HL-60 (cell line): ENCODE measurements around the gene NRARP.

ENCODE experiments used
- DNase-seq, 2 experiments: peaks; one replicate each; pipeline ENCODE4 v3.0.0-alpha.2; 2010 to 2020; ENCODE audit warnings: low read depth in 1 of 2, low spot score in 1 of 2
- H3K27ac ChIP-seq: fragments of 250-450 bp; sonication (Bioruptor Pico); replicated peaks from 2 replicates; pipeline ENCODE4 v1.5.1; 2020; ENCODE audit warnings: mild to moderate bottlenecking, moderate library complexity
- H3K27me3 ChIP-seq: fragments of 250-450 bp; sonication (Bioruptor Pico); 2 replicates; pipeline ENCODE4 v1.5.1; 2021; ENCODE audit warnings: mild to moderate bottlenecking, moderate library complexity; ENCODE audit not compliant: insufficient read depth, poor library complexity, severe bottlenecking
- H3K4me3 ChIP-seq: replicated peaks from 2 replicates; pipeline ENCODE4 v1.5.1; 2011; ENCODE audit warnings: mild to moderate bottlenecking, control low read depth, low read length; ENCODE audit not compliant: insufficient read depth
- GABPA ChIP-seq: IDR thresholded peaks from 2 replicates; pipeline ENCODE4 v1.6.1; 2012; ENCODE audit warnings: low read depth
- POLR2AphosphoS5 ChIP-seq: IDR thresholded peaks from 2 replicates; pipeline ENCODE4 v1.6.1; 2012; ENCODE audit warnings: low read depth
- REST ChIP-seq: IDR thresholded peaks from 2 replicates; pipeline ENCODE4 v1.6.1; 2012; ENCODE audit warnings: low read depth; ENCODE audit not compliant: insufficient replicate concordance
- SPI1 ChIP-seq: IDR thresholded peaks from 2 replicates; pipeline ENCODE4 v1.6.1; 2012; ENCODE audit warnings: low read depth, mild to moderate bottlenecking, borderline replicate concordance
- TF ChIP-seq, protein P1 (sequence below): IDR thresholded peaks from one replicate; pipeline ENCODE4 v1.5.1; 2011; ENCODE audit warnings: low read length, control low read depth, inconsistent platforms; ENCODE audit not compliant: insufficient read depth

NRARP gene

GRCh38 chr9:137277329-137278041 is 24.6 kb downstream of the NRARP start, which contains the start of gene TOR4A:
Gene TOR4A (plus strand): TSS chr9:137277726. CDS start chr9:137278690, 964 bp downstream.
- Histone ChIP-seq H3K4me3 (peak within 1 kb of the TSS; percentile 81), H3K27me3 (no peaks in the 10 kb centered on the region), H3K27ac (peak within 1 kb of the TSS; percentile 98)
- DNase-seq: peak; percentile 93
- TF ChIP-seq SPI1 (peak; percentile 73), POLR2AphosphoS5 (peak; percentile 11), REST (no peak), GABPA (peak; percentile 48; the same call in 1 of the 2 replicates)
- TF ChIP-seq, protein P1, sequence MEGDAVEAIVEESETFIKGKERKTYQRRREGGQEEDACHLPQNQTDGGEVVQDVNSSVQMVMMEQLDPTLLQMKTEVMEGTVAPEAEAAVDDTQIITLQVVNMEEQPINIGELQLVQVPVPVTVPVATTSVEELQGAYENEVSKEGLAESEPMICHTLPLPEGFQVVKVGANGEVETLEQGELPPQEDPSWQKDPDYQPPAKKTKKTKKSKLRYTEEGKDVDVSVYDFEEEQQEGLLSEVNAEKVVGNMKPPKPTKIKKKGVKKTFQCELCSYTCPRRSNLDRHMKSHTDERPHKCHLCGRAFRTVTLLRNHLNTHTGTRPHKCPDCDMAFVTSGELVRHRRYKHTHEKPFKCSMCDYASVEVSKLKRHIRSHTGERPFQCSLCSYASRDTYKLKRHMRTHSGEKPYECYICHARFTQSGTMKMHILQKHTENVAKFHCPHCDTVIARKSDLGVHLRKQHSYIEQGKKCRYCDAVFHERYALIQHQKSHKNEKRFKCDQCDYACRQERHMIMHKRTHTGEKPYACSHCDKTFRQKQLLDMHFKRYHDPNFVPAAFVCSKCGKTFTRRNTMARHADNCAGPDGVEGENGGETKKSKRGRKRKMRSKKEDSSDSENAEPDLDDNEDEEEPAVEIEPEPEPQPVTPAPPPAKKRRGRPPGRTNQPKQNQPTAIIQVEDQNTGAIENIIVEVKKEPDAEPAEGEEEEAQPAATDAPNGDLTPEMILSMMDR: no peak

- peak overlapping the region; percentile 98 for H3K27ac ChIP-seq
- peak overlapping the region; percentile 81 for H3K4me3 ChIP-seq
- no peaks in the 10 kb centered on the region for H3K27me3 ChIP-seq
- peak; percentile 78 to 89 for DNase-seq
- TF ChIP-seq GABPA (peak; percentile 10; the same call in 1 of the 2 replicates), POLR2AphosphoS5 (peak; percentile 73; the same call in 1 of the 2 replicates), REST (no peak)
- TF ChIP-seq, protein P1: no peak
Measured at GRCh38 chr9:137276473-137277328, 25.4 kb downstream of the NRARP start.

GRCh38 chr9:137275588-137276472 is 26.2 kb downstream of the NRARP start:
- no peaks in the 10 kb centered on the region for H3K27me3 ChIP-seq
- no peak overlapping the region for H3K4me3 ChIP-seq
- H3K27ac ChIP-seq: peak overlapping the region; percentile 98
- DNase-seq: no peak
- no peak for TF ChIP-seq REST
- TF ChIP-seq, protein P1: no peak
- TF ChIP-seq GABPA: no peak
- no peak for TF ChIP-seq SPI1
- TF ChIP-seq POLR2AphosphoS5: no peak
